C4-2B (cell line): ENCODE results near the gene CRTC1.

Experiments
- CTCF ChIP-seq: fragments of 450-650 bp; conservative IDR thresholded peaks from 2 replicates; pipeline ENCODE4 v1.5.1; 2017; ENCODE audit warnings: mild to moderate bottlenecking
- ZFX ChIP-seq: fragments of 450-650 bp; IDR thresholded peaks from 2 replicates; pipeline ENCODE4 v1.6.1; 2017

DNA sequence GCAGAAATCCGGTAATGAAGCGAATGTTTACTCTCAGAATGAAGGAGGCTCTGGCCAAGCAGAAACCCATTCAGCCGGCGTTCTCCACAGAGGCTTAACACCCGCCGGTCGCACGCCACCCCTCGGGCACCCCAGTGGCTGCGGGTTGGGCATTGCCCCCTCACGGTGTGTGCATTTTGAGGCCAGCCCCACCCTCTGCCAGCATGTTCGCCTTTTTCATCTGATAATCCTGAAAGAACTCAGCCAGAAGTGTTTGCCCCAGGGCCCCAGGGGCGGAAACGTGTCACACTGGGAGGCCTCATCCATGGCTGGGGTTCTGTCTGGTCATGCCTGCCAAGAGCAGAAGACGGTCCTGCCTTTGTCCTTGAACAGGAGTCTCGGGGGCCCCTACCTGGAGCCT, 73.4 kb downstream of the CRTC1 start:
- TF ChIP-seq CTCF (no peak), ZFX (no peak)
